GM18526 (cell line): ENCODE results near the gene C6.

Experiments
- POLR2A ChIP-seq: IDR thresholded peaks from 3 replicates; pipeline ENCODE4 v1.6.1; 2011; ENCODE audit not compliant: insufficient read length; ENCODE audit errors: extremely low read depth

Gene C6

GRCh38 chr5:41213340-41213739 lies at the start of gene C6:
C6 (minus strand) TSS chr5:41213532; CDS start chr5:41203230, 10,302 bp downstream.
- no peak for TF ChIP-seq POLR2A

- no peak for TF ChIP-seq POLR2A
These were observed 43.1 kb upstream of the C6 start for GRCh38 chr5:41256400-41256799.

GRCh38 chr5:41253109-41253508 lies 39.8 kb upstream of the C6 start:
- no peak for TF ChIP-seq POLR2A

GRCh38 chr5:41252036-41252435 lies 38.7 kb upstream of the C6 start:
- TF ChIP-seq POLR2A, result no peak

GRCh38 chr5:41250351-41250987 lies 37.1 kb upstream of the C6 start:
- TF ChIP-seq POLR2A, result no peak

- TF ChIP-seq POLR2A, result no peak
These were observed 33.8 kb upstream of the C6 start for GRCh38 chr5:41247135-41247534.

- no peak for TF ChIP-seq POLR2A
These were observed 33.0 kb upstream of the C6 start for GRCh38 chr5:41246376-41246775.

- TF ChIP-seq POLR2A, result no peak
These were observed 30.2 kb upstream of the C6 start for GRCh38 chr5:41243558-41243957.

- no peak for TF ChIP-seq POLR2A
These were observed 27.7 kb upstream of the C6 start for GRCh38 chr5:41240985-41241384.

- no peak for TF ChIP-seq POLR2A
These were observed 27.1 kb upstream of the C6 start for GRCh38 chr5:41240390-41240789.

- no peak for TF ChIP-seq POLR2A
These were observed 21.1 kb upstream of the C6 start for GRCh38 chr5:41234475-41234874.

GRCh38 chr5:41232797-41233196 lies 19.5 kb upstream of the C6 start:
- TF ChIP-seq POLR2A, result no peak

GRCh38 chr5:41223962-41224361 lies 10.6 kb upstream of the C6 start:
- TF ChIP-seq POLR2A, result no peak

- TF ChIP-seq POLR2A, result no peak
These were observed 6.4 kb upstream of the C6 start for GRCh38 chr5:41219658-41220269.

- TF ChIP-seq POLR2A, result no peak
These were observed 5.8 kb upstream of the C6 start for GRCh38 chr5:41218929-41219657.

- TF ChIP-seq POLR2A, result no peak
These were observed 850 bp upstream of the C6 start for GRCh38 chr5:41214182-41214581.
